ENCODE data around the gene ARL6IP6. TPM values are rescaled to one million over a fixed set of nuclear protein-coding genes. Genes with fewer than 3 reads are reported as not detected.

ARL6IP6 gene
- total RNA-seq, 1 experiment from 2014 or later = 41.4 TPM

GRCh38 chr2:152695763-152696162 is 22.7 kb upstream of the ARL6IP6 start:
- Histone ChIP-seq H3K4me3 (ENCODE audit: low read depth, low read length) (no peak overlapping the region), H3K27me3 (replicated peaks; ENCODE audit: control insufficient read depth, insufficient read depth, low read length) (no peaks in the 10 kb centered on the region), H3K36me3 (ENCODE audit: control insufficient read depth, insufficient read depth, low read length) (no peaks in the 10 kb centered on the region), H3K9me3 (no peaks in the 10 kb centered on the region), H3K4me1 (peaks cover 8% of the 10 kb centered on the region)
- Mint-ChIP-seq H3K27ac (ENCODE audit: unreplicated experiment) (no peak overlapping the region), H3K36me3 (ENCODE audit: insufficient read depth, unreplicated experiment) (peaks cover 20% of the 10 kb centered on the region), H3K9me3 (ENCODE audit: unreplicated experiment) (no peaks in the 10 kb centered on the region), H3K27me3 (ENCODE audit: insufficient read depth, unreplicated experiment) (no peaks in the 10 kb centered on the region), H3K4me3 (ENCODE audit: unreplicated experiment) (no peak overlapping the region), H3K4me1 (ENCODE audit: low read depth, unreplicated experiment) (no peaks in the 10 kb centered on the region)
- intact Hi-C loops (cut with micrococcal nuclease; ENCODE audit: unreplicated experiment) = no loop called here
- POLR2A ChIA-PET = no interaction called here
- BruUV-seq (replicated peaks) = no TSS peak
- CTCF ChIA-PET = no interaction called here
- no peak for DNase-seq
- TF ChIP-seq CTCF (IDR thresholded peaks at IDR 0.05; ENCODE audit: insufficient read depth in 1 of 2, low read depth in 1 of 2, low read length in 1 of 2, severe bottlenecking in 1 of 2, unreplicated experiment in 1 of 2) = no peak

- Mint-ChIP-seq H3K27ac (ENCODE audit: unreplicated experiment) (no peak overlapping the region), H3K27me3 (ENCODE audit: insufficient read depth, unreplicated experiment) (no peaks in the 10 kb centered on the region), H3K4me3 (ENCODE audit: unreplicated experiment) (no peak overlapping the region), H3K36me3 (ENCODE audit: insufficient read depth, unreplicated experiment) (peaks cover 27% of the 10 kb centered on the region), H3K9me3 (ENCODE audit: unreplicated experiment) (peaks cover 7% of the 10 kb centered on the region), H3K4me1 (ENCODE audit: low read depth, unreplicated experiment) (no peaks in the 10 kb centered on the region)
- H3K4me1 ChIP-seq = peaks cover 8% of the 10 kb centered on the region
- no peak overlapping the region for H3K4me3 ChIP-seq (ENCODE audit: low read depth, low read length)
- intact Hi-C loops (cut with micrococcal nuclease; ENCODE audit: unreplicated experiment) = no loop called here
- CTCF ChIA-PET = no interaction called here
- no peaks in the 10 kb centered on the region for H3K27me3 ChIP-seq (replicated peaks; ENCODE audit: control insufficient read depth, insufficient read depth, low read length)
- DNase-seq = no peak
- no peak for TF ChIP-seq CTCF (IDR thresholded peaks at IDR 0.05; ENCODE audit: insufficient read depth in 1 of 2, low read depth in 1 of 2, low read length in 1 of 2, severe bottlenecking in 1 of 2, unreplicated experiment in 1 of 2)
- POLR2A ChIA-PET = no interaction called here
- H3K36me3 ChIP-seq (ENCODE audit: control insufficient read depth, insufficient read depth, low read length) = no peaks in the 10 kb centered on the region
- H3K9me3 ChIP-seq = no peaks in the 10 kb centered on the region; the same call in 1 of the 2 replicates
- no TSS peak for BruUV-seq (replicated peaks)
Observed at GRCh38 chr2:152696476-152696875, 21.9 kb upstream of the ARL6IP6 start.

GRCh38 chr2:152701198-152701597 is 17.2 kb upstream of the ARL6IP6 start:
- ChIA-PET POLR2A (no interaction called here), CTCF (no interaction called here)
- H3K27ac Mint-ChIP-seq (ENCODE audit: unreplicated experiment) = no peak overlapping the region
- H3K36me3 Mint-ChIP-seq (ENCODE audit: insufficient read depth, unreplicated experiment) = peaks cover 41% of the 10 kb centered on the region
- no TSS peak for BruUV-seq (replicated peaks)
- H3K9me3 Mint-ChIP-seq (ENCODE audit: unreplicated experiment) = peaks cover 24% of the 10 kb centered on the region
- no peak for TF ChIP-seq CTCF (IDR thresholded peaks at IDR 0.05; ENCODE audit: insufficient read depth in 1 of 2, low read depth in 1 of 2, low read length in 1 of 2, severe bottlenecking in 1 of 2, unreplicated experiment in 1 of 2)
- H3K4me1 Mint-ChIP-seq (ENCODE audit: low read depth, unreplicated experiment) = peaks cover 7% of the 10 kb centered on the region
- H3K4me3 ChIP-seq (ENCODE audit: low read depth, low read length) = no peak overlapping the region
- no peak overlapping the region for H3K4me3 Mint-ChIP-seq (ENCODE audit: unreplicated experiment)
- no peaks in the 10 kb centered on the region for H3K27me3 Mint-ChIP-seq (ENCODE audit: insufficient read depth, unreplicated experiment)
- intact Hi-C loops (cut with micrococcal nuclease; ENCODE audit: unreplicated experiment) = no loop called here
- no peaks in the 10 kb centered on the region; the same call in 1 of the 2 replicates for H3K9me3 ChIP-seq
- no peaks in the 10 kb centered on the region; the same call in 1 of the 2 replicates for H3K36me3 ChIP-seq (ENCODE audit: control insufficient read depth, insufficient read depth, low read length)
- DNase-seq = peak in 1 of 2 experiments; percentile 12
- no peaks in the 10 kb centered on the region for H3K27me3 ChIP-seq (replicated peaks; ENCODE audit: control insufficient read depth, insufficient read depth, low read length)
- no peaks in the 10 kb centered on the region for H3K4me1 ChIP-seq
